Measurements from ENCODE around the gene FBN1.

DNA sequence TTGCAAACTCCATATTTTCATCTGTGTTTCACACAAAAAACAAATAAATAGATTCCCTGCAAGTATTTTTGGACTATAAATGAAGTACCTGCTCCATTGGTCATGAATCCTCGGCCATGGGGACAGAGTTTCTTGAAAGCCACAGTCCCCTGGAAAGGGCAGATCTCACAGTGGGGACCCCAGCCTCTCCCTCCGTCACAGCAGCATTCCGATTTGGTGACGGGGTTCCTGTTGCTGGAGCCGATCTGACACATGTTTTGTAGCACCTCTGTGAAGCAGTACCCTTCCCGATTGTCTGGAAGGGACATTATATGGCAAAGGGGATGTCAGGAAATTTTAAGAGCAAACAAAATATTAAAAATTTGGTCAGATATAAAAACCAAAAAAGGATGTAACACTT lies 218.0 kb downstream of the FBN1 start:
- TF ChIP-seq, protein P1, sequence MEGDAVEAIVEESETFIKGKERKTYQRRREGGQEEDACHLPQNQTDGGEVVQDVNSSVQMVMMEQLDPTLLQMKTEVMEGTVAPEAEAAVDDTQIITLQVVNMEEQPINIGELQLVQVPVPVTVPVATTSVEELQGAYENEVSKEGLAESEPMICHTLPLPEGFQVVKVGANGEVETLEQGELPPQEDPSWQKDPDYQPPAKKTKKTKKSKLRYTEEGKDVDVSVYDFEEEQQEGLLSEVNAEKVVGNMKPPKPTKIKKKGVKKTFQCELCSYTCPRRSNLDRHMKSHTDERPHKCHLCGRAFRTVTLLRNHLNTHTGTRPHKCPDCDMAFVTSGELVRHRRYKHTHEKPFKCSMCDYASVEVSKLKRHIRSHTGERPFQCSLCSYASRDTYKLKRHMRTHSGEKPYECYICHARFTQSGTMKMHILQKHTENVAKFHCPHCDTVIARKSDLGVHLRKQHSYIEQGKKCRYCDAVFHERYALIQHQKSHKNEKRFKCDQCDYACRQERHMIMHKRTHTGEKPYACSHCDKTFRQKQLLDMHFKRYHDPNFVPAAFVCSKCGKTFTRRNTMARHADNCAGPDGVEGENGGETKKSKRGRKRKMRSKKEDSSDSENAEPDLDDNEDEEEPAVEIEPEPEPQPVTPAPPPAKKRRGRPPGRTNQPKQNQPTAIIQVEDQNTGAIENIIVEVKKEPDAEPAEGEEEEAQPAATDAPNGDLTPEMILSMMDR (IDR thresholded peaks at IDR 0.05): no peak
- TF ChIP-seq POLR2AphosphoS5 (IDR thresholded peaks at IDR 0.05): no peak
